HCT116 (cell line): ENCODE data around the gene CCDC127. TPM values are rescaled to one million over a fixed set of nuclear protein-coding genes. Genes with fewer than 3 reads are reported as not detected.

ENCODE experiments used
- ATAC-seq: fragments of 200-7000 bp; cut with Tn5 transposase; 2 replicates; pipeline ENCODE4 v1.9.1; 2020; ENCODE audit warnings: mild to moderate bottlenecking, moderate library complexity
- BruUV-seq: library from RNA; stranded (reverse); fragments of 400-500 nt; replicated peaks from 2 replicates; lab custom pipeline; 2021; lab: Mats Ljungman, UMichigan
- CTCF ChIA-PET: fragments of 300-600 bp; sonication (Branson Sonifier 250); formaldehyde crosslinking; loops from one replicate; lab custom pipeline; 2021; ENCODE audit warnings: antibody characterized with exemption; lab: Charles Lee
- POLR2A ChIA-PET: fragments of 300-600, 350-600 bp; sonication (Branson Sonifier 250); formaldehyde crosslinking; loops from one replicate; lab custom pipeline; 2021; ENCODE audit warnings: antibody characterized with exemption; lab: Charles Lee
- RAD21 ChIA-PET, 2 experiments: fragments of 300-600 bp; sonication (Branson Sonifier 250); formaldehyde crosslinking; loops; one replicate each; lab custom pipeline; 2023; ENCODE audit warnings: low total read pairs in 2 of 2; ENCODE audit not compliant: uncharacterized antibody in 2 of 2, unreplicated experiment in 2 of 2, low non-redundant PET in 1 of 2; lab: Charles Lee
- DNase-seq: peaks from one replicate; pipeline ENCODE4 v3.0.0-alpha.2; 2010; ENCODE audit warnings: low read depth, low spot score
- H2AFZ ChIP-seq: fragments of 200-600 bp; shearing (Covaris generic), sonication (generic); 2 replicates; pipeline ENCODE4 v1.6.1; 2017; ENCODE audit warnings: low read depth, mixed run types, mixed read lengths, antibody characterized with exemption, low read length; ENCODE audit not compliant: poor library complexity, severe bottlenecking
- H3K27ac ChIP-seq: 2 replicates; pipeline ENCODE4 v1.5.1; 2012; ENCODE audit warnings: low read depth, low read length
- H3K27me3 ChIP-seq: fragments of 200-600 bp; sonication (generic); 2 replicates; pipeline ENCODE4 v1.6.1; 2016; ENCODE audit warnings: mixed run types, low read length, mixed read lengths; ENCODE audit not compliant: insufficient read depth
- H3K36me3 ChIP-seq, 2 experiments: fragments of 200-500 bp in 1 of 2; fragments of 200-600 bp in 1 of 2; sonication (Bioruptor generic) in 1 of 2; sonication (generic) in 1 of 2; 2 replicates each; pipeline versions ENCODE4 v1.5.1 to v1.6.1; 2014 to 2016; ENCODE audit warnings: low read length in 2 of 2, inconsistent platforms in 1 of 2, mixed read lengths in 1 of 2, mixed run types in 1 of 2; ENCODE audit not compliant: insufficient read depth in 2 of 2, control insufficient read depth in 1 of 2
- H3K4me1 ChIP-seq, 2 experiments: fragments of 200-600 bp in 1 of 2; sonication (generic) in 1 of 2; 2 replicates each; pipeline versions ENCODE4 v1.5.1 to v1.6.1; 2012 to 2017; ENCODE audit warnings: low read length in 2 of 2, inconsistent platforms in 1 of 2, mild to moderate bottlenecking in 1 of 2, mixed read lengths in 1 of 2, mixed run types in 1 of 2, moderate library complexity in 1 of 2; ENCODE audit not compliant: insufficient read depth in 2 of 2, control insufficient read depth in 1 of 2
- H3K4me2 ChIP-seq: fragments of 200-600 bp; sonication (generic); 2 replicates; pipeline ENCODE4 v1.6.1; 2017; ENCODE audit warnings: mixed run types, low read length, mixed read lengths
- H3K4me3 ChIP-seq, 2 experiments: fragments of 200-600 bp in 1 of 2; sonication (generic) in 1 of 2; replicated peaks in 1 of 2; 2 replicates each; pipeline ENCODE4 v1.5.1; 2011 to 2016; ENCODE audit warnings: low read length in 2 of 2, control low read depth in 1 of 2, low read depth in 1 of 2, mild to moderate bottlenecking in 1 of 2, mixed read lengths in 1 of 2, mixed run types in 1 of 2
- H3K79me2 ChIP-seq: fragments of 200-600 bp; sonication (generic); 2 replicates; pipeline ENCODE4 v1.6.1; 2017; ENCODE audit warnings: mild to moderate bottlenecking, mixed run types, low read length, moderate library complexity, mixed read lengths; ENCODE audit not compliant: insufficient read depth
- H3K9ac ChIP-seq: fragments of 200-600 bp; sonication (generic); 2 replicates; pipeline ENCODE4 v1.6.1; 2016; ENCODE audit warnings: low read length, mixed read lengths
- H3K9me2 ChIP-seq: fragments of 200-600 bp; sonication (generic), shearing (Covaris generic); 2 replicates; pipeline ENCODE4 v1.6.1; 2017; ENCODE audit warnings: mixed run types, mild to moderate bottlenecking, moderate library complexity; ENCODE audit not compliant: insufficient read depth
- H3K9me3 ChIP-seq, 2 experiments: fragments of 200-500 bp in 1 of 2; fragments of 200-600 bp in 1 of 2; sonication (Bioruptor generic) in 1 of 2; sonication (generic) in 1 of 2; 2 replicates each; pipeline ENCODE4 v1.6.1; 2014 to 2017; ENCODE audit warnings: low read length in 2 of 2, mixed read lengths in 2 of 2, inconsistent platforms in 1 of 2, low read depth in 1 of 2, mild to moderate bottlenecking in 1 of 2, mixed run types in 1 of 2, moderate library complexity in 1 of 2; ENCODE audit not compliant: control insufficient read depth in 1 of 2, insufficient read depth in 1 of 2
- H4K20me1 ChIP-seq: fragments of 200-600 bp; sonication (generic), shearing (Covaris generic); 2 replicates; pipeline ENCODE4 v1.6.1; 2017; ENCODE audit warnings: mixed run types, mild to moderate bottlenecking, moderate library complexity; ENCODE audit not compliant: insufficient read depth
- CBX3 ChIP-seq: IDR thresholded peaks from 2 replicates; pipeline ENCODE4 v1.6.1; 2012; ENCODE audit warnings: low read depth
- ELF1 ChIP-seq: IDR thresholded peaks from 2 replicates; pipeline ENCODE4 v1.6.1; 2012; ENCODE audit warnings: low read depth, borderline replicate concordance
- EZH2phosphoT487 ChIP-seq: fragments of 200-600 bp; IDR thresholded peaks from 2 replicates; pipeline ENCODE4 v1.6.1; 2018; ENCODE audit warnings: antibody characterized with exemption, borderline replicate concordance
- JUND ChIP-seq: IDR thresholded peaks from 2 replicates; pipeline ENCODE4 v1.6.1; 2012
- SIN3A ChIP-seq: IDR thresholded peaks from 2 replicates; pipeline ENCODE4 v1.6.1; 2012; ENCODE audit warnings: low read depth
- SRF ChIP-seq: IDR thresholded peaks from 2 replicates; pipeline ENCODE4 v1.6.1; 2012; ENCODE audit warnings: low read depth
- TCF7L2 ChIP-seq: IDR thresholded peaks from 2 replicates; pipeline ENCODE4 v1.7.0; 2011; ENCODE audit warnings: borderline replicate concordance, inconsistent platforms; ENCODE audit not compliant: insufficient read depth, insufficient read length; ENCODE audit errors: extremely low read depth
- YY1 ChIP-seq: IDR thresholded peaks from 2 replicates; pipeline ENCODE4 v1.6.1; 2011; ENCODE audit warnings: low read length, low read depth, moderate library complexity, mild to moderate bottlenecking; ENCODE audit not compliant: insufficient replicate concordance; ENCODE audit errors: extremely low read depth
- ZBTB33 ChIP-seq: IDR thresholded peaks from 2 replicates; pipeline ENCODE4 v1.6.1; 2011; ENCODE audit warnings: mild to moderate bottlenecking, low read length, moderate library complexity; ENCODE audit not compliant: insufficient replicate concordance; ENCODE audit errors: extremely low read depth
- ZFX ChIP-seq: fragments of 450-650 bp; IDR thresholded peaks from 2 replicates; pipeline ENCODE4 v1.6.1; 2017
- intact Hi-C: fragments of 100-400 bp; cut with micrococcal nuclease; formaldehyde crosslinking; loops from 2 replicates; pipeline ENCODE4 v1.10.0; 2022
- total RNA-seq: library from RNA; stranded (reverse); gene quantifications from one replicate; pipeline ENCODE4 v1.2.1, GENCODE V29; 2021; ENCODE audit not compliant: unreplicated experiment

CCDC127 gene
- total RNA-seq, 1 experiment from 2014 or later = 5.1 TPM

GRCh38 chr5:192691-192969 lies 25.3 kb downstream of the CCDC127 start:
- Histone ChIP-seq H3K9ac (no peak overlapping the region), H3K27ac (no peak overlapping the region), H3K9me3 (no peaks in the 10 kb centered on the region), H3K79me2 (no peaks in the 10 kb centered on the region), H3K27me3 (no peaks in the 10 kb centered on the region), H3K4me1 (peaks cover 5 to 10% of the 10 kb centered on the region in 2 experiments), H4K20me1 (no peaks in the 10 kb centered on the region), H3K9me2 (no peaks in the 10 kb centered on the region), H3K36me3 (no peaks in the 10 kb centered on the region), H3K4me2 (no peak overlapping the region), H3K4me3 (no peak overlapping the region), H2AFZ (no peak overlapping the region)
- ChIA-PET POLR2A (no interaction called here), RAD21 (no interaction called here), CTCF (no interaction called here)
- TF ChIP-seq YY1 (no peak), ZBTB33 (no peak), SRF (no peak), JUND (no peak), CBX3 (no peak), ZFX (no peak), EZH2phosphoT487 (no peak), SIN3A (no peak), TCF7L2 (no peak), ELF1 (no peak)
- BruUV-seq = no TSS peak
- DNase-seq (no peak), ATAC-seq (no peak)
- intact Hi-C loops = no loop called here
